Thyroid gland (tissue), 4 donors: ENCODE data around the gene ELFN1.

Source experiments
- CTCF ChIP-seq, 6 experiments: fragments of 200-600 bp in 3 of 6; fragments of 450-650 bp in 3 of 6; sonication (generic) in 3 of 6; IDR thresholded peaks; one replicate each; pipeline ENCODE4 v1.5.1; 2016 to 2019; ENCODE audit warnings: antibody characterized with exemption in 6 of 6, mild to moderate bottlenecking in 2 of 6, inconsistent platforms in 1 of 6, moderate library complexity in 1 of 6
- POLR2A ChIP-seq, 2 donors: fragments of 450-650 bp; IDR thresholded peaks; one replicate each; pipeline ENCODE4 v1.6.1; 2017; ENCODE audit warnings: antibody characterized with exemption in 2 of 2, mild to moderate bottlenecking in 2 of 2, moderate library complexity in 1 of 2

- TF ChIP-seq POLR2A (IDR thresholded peaks at IDR 0.05) (no peak), CTCF (IDR thresholded peaks at IDR 0.05) (no peak)
Measured at GRCh38 chr7:1721047-1721690, 51.1 kb downstream of the ELFN1 start.
